ENCODE data around the gene PRSS33. TPM values are rescaled to one million over a fixed set of nuclear protein-coding genes. Genes with fewer than 3 reads are reported as not detected.

Gene PRSS33
- total RNA-seq, 1 experiment from 2014 or later = not detected

DNA sequence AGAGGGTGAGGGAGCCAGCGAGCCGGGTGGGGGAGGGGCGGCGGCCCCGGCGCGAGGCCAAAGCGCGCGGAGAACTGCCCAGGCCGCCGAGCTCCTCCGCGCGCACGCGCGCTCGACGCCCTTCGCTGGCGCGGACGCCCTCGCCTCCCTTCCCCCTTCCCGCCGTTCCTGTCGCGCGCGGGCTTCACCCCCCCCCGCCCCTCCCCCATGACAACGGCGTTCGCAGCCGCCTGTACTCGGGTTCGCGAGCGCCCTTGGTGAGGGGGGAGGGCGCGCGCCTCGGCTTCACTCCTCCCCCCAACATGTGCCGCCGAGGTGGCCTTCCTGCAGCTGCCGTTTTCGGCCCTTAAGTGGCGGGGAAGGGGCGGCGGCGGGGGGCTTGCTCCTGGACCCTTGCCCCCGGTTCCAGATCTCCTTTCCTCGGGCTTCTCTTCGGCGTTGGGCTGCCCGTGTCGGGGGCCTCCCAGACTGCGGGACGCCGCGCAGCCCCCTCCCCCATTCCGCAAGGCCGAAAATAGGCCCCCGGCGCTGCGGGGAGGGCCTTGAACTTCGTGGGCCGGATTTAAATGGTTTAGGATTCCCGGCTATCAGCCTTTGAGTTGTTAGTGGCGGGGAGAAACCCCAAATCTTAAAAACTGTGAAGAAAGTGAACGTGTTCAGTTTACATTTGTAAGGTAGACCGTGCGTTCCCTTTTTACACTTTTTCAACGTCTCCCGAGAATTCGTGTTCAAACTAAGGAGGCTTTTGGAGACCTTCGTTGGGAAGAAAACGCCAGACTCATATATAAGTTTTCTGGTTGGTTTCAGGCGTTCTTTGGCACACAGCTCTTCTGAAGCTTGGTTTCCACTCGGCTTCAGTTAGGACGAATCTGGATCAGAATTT is 34.3 kb downstream of the PRSS33 start:
- H3K23me2 ChIP-seq (ENCODE audit: insufficient read length, low read depth, low read length, poor library complexity, severe bottlenecking) = peaks cover 8% of the 10 kb centered on the region
- no peak overlapping the region for H3T11ph ChIP-seq (ENCODE audit: low read length)
- H4K20me1 ChIP-seq (ENCODE audit: control insufficient read depth, insufficient read depth, insufficient read length) = no peaks in the 10 kb centered on the region
- no peak overlapping the region for H2BK15ac ChIP-seq (ENCODE audit: low read depth, low read length)
- peaks cover 44% of the 10 kb centered on the region for H3K79me2 ChIP-seq (ENCODE audit: insufficient read depth, low read length)
- peak overlapping the region; percentile 71 for H3K4me2 ChIP-seq (ENCODE audit: insufficient read depth, insufficient read length, low read length)
- WGBS (ENCODE audit: extremely low coverage, insufficient read length, low lambda C conversion rate) = no CpG with 5 or more reads among the region's 82 CpGs
- no peak overlapping the region for H4K5ac ChIP-seq (ENCODE audit: insufficient read length, low read depth, low read length)
- H4K8ac ChIP-seq (replicated peaks; ENCODE audit: insufficient read length, low read depth, low read length) = no peak overlapping the region
- peak overlapping the region; percentile 90 to 94 for H3K4me3 Mint-ChIP-seq
- no peak overlapping the region for H2BK120ac ChIP-seq (ENCODE audit: low read depth, low read length, poor library complexity, severe bottlenecking)
- peak overlapping the region; percentile 99 for H3K14ac ChIP-seq (ENCODE audit: insufficient read depth, low read length)
- peaks cover 2% of the 10 kb centered on the region; the same call in 1 of the 2 replicates for H3K27me3 Mint-ChIP-seq (ENCODE audit: low read depth)
- no peak overlapping the region for H4K91ac ChIP-seq (ENCODE audit: insufficient read length, low read depth, low read length)
- no peak overlapping the region for H3K23ac ChIP-seq (ENCODE audit: insufficient read length, low read depth, low read length)
- no peak overlapping the region for H2BK12ac ChIP-seq (ENCODE audit: insufficient read length, low read depth, low read length)
- H3K36me3 Mint-ChIP-seq (ENCODE audit: insufficient read depth in 1 of 3, low read depth in 3 of 3) = peaks cover 52 to 60% (median 60%) of the 10 kb centered on the region in 3 experiments
- peak overlapping the region; percentile 93 for H3K27ac ChIP-seq (ENCODE audit: insufficient read length, low read depth, low read length)
- H3K9ac ChIP-seq (ENCODE audit: extremely low read depth, insufficient read length, low read length) = peak overlapping the region; percentile 84
- no peak overlapping the region for H2AK5ac ChIP-seq (ENCODE audit: insufficient read length, low read length)
- peaks cover 0 to 3% of the 10 kb centered on the region in 2 experiments; a peak in 2 of 5 replicates for H3K9me3 Mint-ChIP-seq
- H2AFZ ChIP-seq (ENCODE audit: low read length) = no peak overlapping the region
- peaks cover 3% of the 10 kb centered on the region; the same call in 1 of the 2 replicates for H3K4me1 ChIP-seq (ENCODE audit: insufficient read depth, low read length)
- H2BK5ac ChIP-seq (ENCODE audit: insufficient read length, low read length) = no peak overlapping the region
- peak overlapping the region; percentile 88 to 99 (median 91) for H3K27ac Mint-ChIP-seq
- H2BK20ac ChIP-seq (ENCODE audit: low read depth, low read length, poor library complexity, severe bottlenecking) = no peak overlapping the region
- H3K18ac ChIP-seq (ENCODE audit: insufficient read length, low read depth, low read length) = peak overlapping the region; percentile 86
- H3K4me1 Mint-ChIP-seq = peaks cover 38 to 43% of the 10 kb centered on the region in 2 experiments
- DNase-seq = no peak
- no peaks in the 10 kb centered on the region for H3K27me3 ChIP-seq (ENCODE audit: insufficient read depth, low read length)
- no peaks in the 10 kb centered on the region for H3K9me3 ChIP-seq (ENCODE audit: control insufficient read depth, low read depth, low read length)
- TF ChIP-seq CTCF (conservative IDR thresholded peaks at IDR 0.05) = no peak
- H3K79me1 ChIP-seq (ENCODE audit: insufficient read depth, low read depth, low read length, poor library complexity, severe bottlenecking) = peaks cover 9% of the 10 kb centered on the region
- peak overlapping the region; percentile 42; the same call in 1 of the 2 replicates for H3K4ac ChIP-seq (ENCODE audit: low read depth, low read length)
- no peak overlapping the region for H3K56ac ChIP-seq (ENCODE audit: insufficient read length, low read depth, low read length)
